T-helper 9 cell (primary cell): Measurements from ENCODE around the gene AUP1.

Experiments
- DNase-seq: peaks from one replicate; pipeline ENCODE4 v3.0.0-alpha.2; 2020

The AUP1 gene

GRCh38 chr2:74512744-74513604, 16.5 kb downstream of the AUP1 start:
- DNase-seq: no peak

GRCh38 chr2:74511104-74511989, 18.2 kb downstream of the AUP1 start:
- DNase-seq: no peak

GRCh38 chr2:74510272-74510671, 19.2 kb downstream of the AUP1 start:
- DNase-seq: no peak

GRCh38 chr2:74507926-74508520, 21.5 kb downstream of the AUP1 start:
- DNase-seq: no peak

- DNase-seq: peak; percentile 98
Observed at GRCh38 chr2:74507145-74507925, 22.2 kb downstream of the AUP1 start, which contains the start of gene PCGF1. PCGF1 (minus strand) TSS chr2:74507695; CDS start chr2:74507668, 27 bp downstream.

GRCh38 chr2:74505448-74506246, 23.9 kb downstream of the AUP1 start:
- DNase-seq: no peak

- DNase-seq: no peak
Observed at GRCh38 chr2:74504591-74504990, 24.9 kb downstream of the AUP1 start.

GRCh38 chr2:74503506-74504475, 25.7 kb downstream of the AUP1 start:
- no peak for DNase-seq

- DNase-seq: no peak
Observed at GRCh38 chr2:74502720-74503505, 26.6 kb downstream of the AUP1 start.

GRCh38 chr2:74502147-74502719, 27.3 kb downstream of the AUP1 start:
- DNase-seq: no peak

GRCh38 chr2:74501335-74502071, 28.0 kb downstream of the AUP1 start:
- DNase-seq: no peak

- DNase-seq: no peak
Observed at GRCh38 chr2:74500578-74500946, 28.9 kb downstream of the AUP1 start.

- DNase-seq: no peak
Observed at GRCh38 chr2:74499940-74500577, 29.4 kb downstream of the AUP1 start.

- no peak for DNase-seq
Observed at GRCh38 chr2:74499267-74499939, 30.1 kb downstream of the AUP1 start, which contains the start of gene LBX2. LBX2 (minus strand) TSS chr2:74499603; CDS start chr2:74499537, 66 bp downstream.

- no peak for DNase-seq
Observed at GRCh38 chr2:74498500-74499266, 30.8 kb downstream of the AUP1 start.

GRCh38 chr2:74497777-74498499, 31.6 kb downstream of the AUP1 start:
- no peak for DNase-seq
